ENCODE measurements around the gene ABI1. TPM values are rescaled to one million over a fixed set of nuclear protein-coding genes. Genes with fewer than 3 reads are reported as not detected.

The ABI1 gene
- total RNA-seq, 1 experiment from 2014 or later, result 50.8 TPM

- Histone ChIP-seq H3K4me1 (replicated peaks; ENCODE audit: insufficient read depth) (no peaks in the 10 kb centered on the region), H3K79me2 (ENCODE audit: low read depth) (no peaks in the 10 kb centered on the region), H3K9me3 (ENCODE audit: insufficient read depth, low read depth) (no peaks in the 10 kb centered on the region), H3K4me3 (no peak overlapping the region), H3K27ac (no peak overlapping the region), H3K9me2 (ENCODE audit: insufficient read depth) (no peaks in the 10 kb centered on the region), H3F3A (ENCODE audit: insufficient read depth, low read depth) (no peaks in the 10 kb centered on the region), H4K20me1 (ENCODE audit: insufficient read depth) (no peaks in the 10 kb centered on the region), H3K4me2 (no peak overlapping the region), H3K36me3 (ENCODE audit: low read depth) (no peaks in the 10 kb centered on the region), H2AFZ (no peak overlapping the region), H3K27me3 (ENCODE audit: insufficient read depth, low read depth) (no peaks in the 10 kb centered on the region)
- ChIA-PET CTCF (no interaction called here), POLR2A (ENCODE audit: unreplicated experiment) (no interaction called here)
- no TSS peak for BruUV-seq (replicated peaks)
- TF ChIP-seq CTCF (conservative IDR thresholded peaks at IDR 0.05) (no peak), EZH2 (IDR thresholded peaks at IDR 0.05; ENCODE audit: low read depth) (no peak)
- intact Hi-C loops (cut with micrococcal nuclease; ENCODE audit: unreplicated experiment), result no loop called here
- no peak for DNase-seq
These were observed 149.4 kb downstream of the ABI1 start for GRCh38 chr10:26711324-26711723.

GRCh38 chr10:26706936-26707335 lies 153.8 kb downstream of the ABI1 start:
- TF ChIP-seq EZH2 (IDR thresholded peaks at IDR 0.05; ENCODE audit: low read depth) (no peak), CTCF (conservative IDR thresholded peaks at IDR 0.05) (no peak)
- no peak for DNase-seq
- Histone ChIP-seq H3K27ac (no peak overlapping the region), H3F3A (ENCODE audit: insufficient read depth, low read depth) (no peaks in the 10 kb centered on the region), H3K4me2 (no peak overlapping the region), H3K9me3 (ENCODE audit: insufficient read depth, low read depth) (no peaks in the 10 kb centered on the region), H2AFZ (no peak overlapping the region), H3K79me2 (ENCODE audit: low read depth) (no peaks in the 10 kb centered on the region), H3K36me3 (ENCODE audit: low read depth) (no peaks in the 10 kb centered on the region), H3K4me1 (replicated peaks; ENCODE audit: insufficient read depth) (no peaks in the 10 kb centered on the region), H3K27me3 (ENCODE audit: insufficient read depth, low read depth) (no peaks in the 10 kb centered on the region), H3K9me2 (ENCODE audit: insufficient read depth) (no peaks in the 10 kb centered on the region), H4K20me1 (ENCODE audit: insufficient read depth) (no peaks in the 10 kb centered on the region), H3K4me3 (no peak overlapping the region)
- intact Hi-C loops (cut with micrococcal nuclease; ENCODE audit: unreplicated experiment), result no loop called here
- BruUV-seq (replicated peaks), result no TSS peak
- ChIA-PET POLR2A (ENCODE audit: unreplicated experiment) (no interaction called here), CTCF (no interaction called here)

- TF ChIP-seq EZH2 (IDR thresholded peaks at IDR 0.05; ENCODE audit: low read depth) (no peak), CTCF (conservative IDR thresholded peaks at IDR 0.05) (no peak)
- Histone ChIP-seq H2AFZ (no peak overlapping the region), H3K27me3 (ENCODE audit: insufficient read depth, low read depth) (no peaks in the 10 kb centered on the region), H3K4me3 (no peak overlapping the region), H3K4me2 (no peak overlapping the region), H3K9me2 (ENCODE audit: insufficient read depth) (no peaks in the 10 kb centered on the region), H3K4me1 (replicated peaks; ENCODE audit: insufficient read depth) (no peaks in the 10 kb centered on the region), H4K20me1 (ENCODE audit: insufficient read depth) (no peaks in the 10 kb centered on the region), H3F3A (ENCODE audit: insufficient read depth, low read depth) (no peaks in the 10 kb centered on the region), H3K79me2 (ENCODE audit: low read depth) (no peaks in the 10 kb centered on the region), H3K36me3 (ENCODE audit: low read depth) (no peaks in the 10 kb centered on the region), H3K27ac (no peak overlapping the region), H3K9me3 (ENCODE audit: insufficient read depth, low read depth) (no peaks in the 10 kb centered on the region)
- no peak for DNase-seq
- no TSS peak for BruUV-seq (replicated peaks)
- ChIA-PET POLR2A (ENCODE audit: unreplicated experiment) (no interaction called here), CTCF (no interaction called here)
- intact Hi-C loops (cut with micrococcal nuclease; ENCODE audit: unreplicated experiment), result no loop called here
These were observed 154.6 kb downstream of the ABI1 start for GRCh38 chr10:26706206-26706605.

Data from PC-9 (cell line).